H9 (cell line): Measurements from ENCODE around the gene LHPP. TPM values are rescaled to one million over a fixed set of nuclear protein-coding genes. Genes with fewer than 3 reads are reported as not detected.

ENCODE experiments used
- DNase-seq: peaks from one replicate; pipeline ENCODE4 v3.0.0-alpha.2; 2017
- H2AFZ ChIP-seq: one replicate; pipeline ENCODE4 v1.6.1; 2013; ENCODE audit warnings: mild to moderate bottlenecking, low read length, control low read depth, moderate library complexity
- H2AK5ac ChIP-seq: 2 replicates; pipeline ENCODE4 v1.6.1; 2013; ENCODE audit warnings: low read length, control low read depth, mixed read lengths; ENCODE audit not compliant: insufficient read length
- H2BK120ac ChIP-seq: one replicate; pipeline ENCODE4 v1.6.1; 2013; ENCODE audit warnings: low read depth, mild to moderate bottlenecking, low read length, control low read depth, inconsistent platforms; ENCODE audit not compliant: poor library complexity, severe bottlenecking
- H2BK12ac ChIP-seq: 2 replicates; pipeline ENCODE4 v1.6.1; 2013; ENCODE audit warnings: low read length, control low read depth, mixed read lengths, low read depth; ENCODE audit not compliant: insufficient read length
- H2BK15ac ChIP-seq: 2 replicates; pipeline ENCODE4 v1.6.1; 2013; ENCODE audit warnings: low read depth, low read length, control low read depth
- H2BK20ac ChIP-seq: one replicate; pipeline ENCODE4 v1.6.1; 2013; ENCODE audit warnings: low read depth, mild to moderate bottlenecking, low read length, control low read depth, inconsistent platforms; ENCODE audit not compliant: poor library complexity, severe bottlenecking
- H2BK5ac ChIP-seq: 2 replicates; pipeline ENCODE4 v1.6.1; 2013; ENCODE audit warnings: low read length, control low read depth, mixed read lengths; ENCODE audit not compliant: insufficient read length
- H3K14ac ChIP-seq: 2 replicates; pipeline ENCODE4 v1.6.1; 2013; ENCODE audit warnings: low read length, control low read depth; ENCODE audit not compliant: insufficient read depth
- H3K18ac ChIP-seq: 2 replicates; pipeline ENCODE4 v1.6.1; 2013; ENCODE audit warnings: low read depth, mild to moderate bottlenecking, mixed read lengths, low read length, control low read depth; ENCODE audit not compliant: insufficient read length
- H3K23ac ChIP-seq: 2 replicates; pipeline ENCODE4 v1.6.1; 2013; ENCODE audit warnings: low read length, control low read depth, mixed read lengths, low read depth; ENCODE audit not compliant: insufficient read length
- H3K23me2 ChIP-seq: 2 replicates; pipeline ENCODE4 v1.6.1; 2013; ENCODE audit warnings: low read depth, mild to moderate bottlenecking, mixed read lengths, low read length, control low read depth; ENCODE audit not compliant: insufficient read length, poor library complexity, severe bottlenecking
- H3K27ac ChIP-seq: 2 replicates; pipeline ENCODE4 v1.5.1; 2013; ENCODE audit warnings: low read length, control low read depth, mixed read lengths, low read depth; ENCODE audit not compliant: insufficient read length
- H3K27me3 ChIP-seq: 2 replicates; pipeline ENCODE4 v1.6.1; 2013; ENCODE audit warnings: low read length, control low read depth, inconsistent platforms; ENCODE audit not compliant: insufficient read depth
- H3K4ac ChIP-seq: 2 replicates; pipeline ENCODE4 v1.6.1; 2013; ENCODE audit warnings: low read depth, mild to moderate bottlenecking, control low read depth, inconsistent platforms, low read length, moderate library complexity
- H3K4me1 ChIP-seq: 2 replicates; pipeline ENCODE4 v1.6.1; 2013; ENCODE audit warnings: low read length, control low read depth, inconsistent platforms; ENCODE audit not compliant: insufficient read depth
- H3K4me2 ChIP-seq: 2 replicates; pipeline ENCODE4 v1.6.1; 2013; ENCODE audit warnings: low read length, control low read depth, mixed read lengths; ENCODE audit not compliant: insufficient read length, insufficient read depth
- H3K56ac ChIP-seq: 2 replicates; pipeline ENCODE4 v1.6.1; 2013; ENCODE audit warnings: low read depth, mild to moderate bottlenecking, mixed read lengths, low read length, control low read depth; ENCODE audit not compliant: insufficient read length
- H3K79me1 ChIP-seq: 2 replicates; pipeline ENCODE4 v1.6.1; 2013; ENCODE audit warnings: low read depth, mild to moderate bottlenecking, moderate library complexity, low read length, control low read depth, inconsistent platforms; ENCODE audit not compliant: insufficient read depth, poor library complexity, severe bottlenecking
- H3K79me2 ChIP-seq: 2 replicates; pipeline ENCODE4 v1.6.1; 2013; ENCODE audit warnings: low read length, control low read depth, inconsistent platforms; ENCODE audit not compliant: insufficient read depth
- H3K9ac ChIP-seq: 2 replicates; pipeline ENCODE4 v1.6.1; 2013; ENCODE audit warnings: low read length, control low read depth, mixed read lengths; ENCODE audit not compliant: insufficient read length; ENCODE audit errors: extremely low read depth
- H3K9me3 ChIP-seq: one replicate; pipeline ENCODE4 v1.6.1; 2013; ENCODE audit warnings: low read depth, low read length, inconsistent platforms; ENCODE audit not compliant: control insufficient read depth
- H3T11ph ChIP-seq: one replicate; pipeline ENCODE4 v1.6.1; 2013; ENCODE audit warnings: mild to moderate bottlenecking, low read length, control low read depth, inconsistent platforms
- H4K20me1 ChIP-seq: one replicate; pipeline ENCODE4 v1.6.1; 2013; ENCODE audit not compliant: control insufficient read depth, insufficient read length, insufficient read depth
- H4K5ac ChIP-seq: 2 replicates; pipeline ENCODE4 v1.6.1; 2013; ENCODE audit warnings: low read depth, mild to moderate bottlenecking, mixed read lengths, low read length, control low read depth; ENCODE audit not compliant: insufficient read length
- H4K8ac ChIP-seq: replicated peaks from 2 replicates; pipeline ENCODE4 v1.6.1; 2013; ENCODE audit warnings: low read length, control low read depth, mixed read lengths, low read depth; ENCODE audit not compliant: insufficient read length
- H4K91ac ChIP-seq: 2 replicates; pipeline ENCODE4 v1.6.1; 2013; ENCODE audit warnings: low read depth, mild to moderate bottlenecking, moderate library complexity, mixed read lengths, low read length, control low read depth; ENCODE audit not compliant: insufficient read length
- H3K27ac Mint-ChIP-seq, 3 experiments: 2 replicates in 2 of 3; 3 replicates in 1 of 3; pipeline ENCODE4 v1.8.0; 2020 to 2021; ENCODE audit warnings: mixed read lengths in 3 of 3, mild to moderate bottlenecking in 1 of 3, moderate library complexity in 1 of 3
- H3K27me3 Mint-ChIP-seq: 2 replicates; pipeline ENCODE4 v1.8.0; 2021; ENCODE audit warnings: low read depth, mild to moderate bottlenecking, moderate library complexity, mixed read lengths
- H3K36me3 Mint-ChIP-seq, 3 experiments: 2 replicates in 2 of 3; 3 replicates in 1 of 3; pipeline ENCODE4 v1.8.0; 2020 to 2021; ENCODE audit warnings: low read depth in 3 of 3, mixed read lengths in 3 of 3; ENCODE audit not compliant: insufficient read depth in 1 of 3
- H3K4me1 Mint-ChIP-seq, 2 experiments: 2 replicates each; pipeline ENCODE4 v1.8.0; 2020; ENCODE audit warnings: mixed read lengths in 2 of 2
- H3K4me3 Mint-ChIP-seq, 2 experiments: 2 replicates in 1 of 2; 3 replicates in 1 of 2; pipeline ENCODE4 v1.8.0; 2020 to 2021; ENCODE audit warnings: mild to moderate bottlenecking in 2 of 2, mixed read lengths in 2 of 2, moderate library complexity in 1 of 2
- H3K9me3 Mint-ChIP-seq, 2 experiments: 2 replicates in 1 of 2; 3 replicates in 1 of 2; pipeline ENCODE4 v1.8.0; 2020; ENCODE audit warnings: mild to moderate bottlenecking in 2 of 2, mixed read lengths in 2 of 2, moderate library complexity in 1 of 2
- WGBS: extraction: QIAGEN DNeasy Blood & Tissue Kit; methylation state at CpG from one replicate; pipeline ENCODE4 v1.1.7; 2013; ENCODE audit warnings: missing lambda C conversion rate, low lambda C conversion rate, mixed read lengths; ENCODE audit not compliant: insufficient read length; ENCODE audit errors: extremely low coverage; 5-methylcytosine and 5-hydroxymethylcytosine counted together
- total RNA-seq: library from RNA; stranded (reverse); gene quantifications from 2 replicates; pipeline ENCODE4 v1.2.1, GENCODE V29; 2021
- TF ChIP-seq, protein P1 (sequence below): fragments of 200-600 bp; sonication (generic); conservative IDR thresholded peaks from 3 replicates; pipeline ENCODE4 v1.8.0; 2021; ENCODE audit warnings: antibody characterized with exemption, mild to moderate bottlenecking

Gene LHPP
- total RNA-seq, 1 experiment from 2014 or later = 29.6 TPM

DNA sequence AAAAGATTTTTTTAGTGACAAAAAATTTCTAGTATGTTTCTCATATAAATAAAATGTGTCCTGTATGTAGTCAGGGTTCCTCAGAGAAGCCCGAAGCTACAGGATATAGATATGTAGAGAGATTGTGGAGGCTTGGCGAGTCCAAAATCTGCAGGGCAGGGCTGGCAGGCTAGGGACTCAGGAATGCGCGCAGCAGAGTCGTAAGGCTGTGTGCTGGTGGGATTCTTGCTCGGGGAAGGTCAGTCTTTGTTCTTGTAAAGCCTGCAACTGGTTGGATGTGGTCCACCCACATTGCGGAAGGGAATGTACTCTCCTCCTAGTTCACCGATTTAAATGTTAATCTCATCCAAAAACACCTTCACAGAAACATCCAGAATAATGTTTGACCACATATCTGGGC is 30.6 kb downstream of the LHPP start:
- no peak overlapping the region for H3T11ph ChIP-seq
- Mint-ChIP-seq H3K9me3 (peaks cover 0 to under 1% of the 10 kb centered on the region in 2 experiments; a peak in 1 of 5 replicates), H3K4me1 (peaks cover 20 to 23% of the 10 kb centered on the region in 2 experiments), H3K4me3 (no peak overlapping the region), H3K36me3 (peaks cover 26 to 31% (median 26%) of the 10 kb centered on the region in 3 experiments; a peak in 6 of 7 replicates), H3K27me3 (no peaks in the 10 kb centered on the region; the same call in 1 of the 2 replicates), H3K27ac (peak overlapping the region in 1 of 3 experiments; percentile 83; a peak in 1 of 7 replicates)
- no peak for DNase-seq
- no peak overlapping the region for H3K9ac ChIP-seq
- H2BK20ac ChIP-seq = no peak overlapping the region
- no peaks in the 10 kb centered on the region for H3K79me1 ChIP-seq
- H3K23me2 ChIP-seq = no peaks in the 10 kb centered on the region
- TF ChIP-seq, protein P1, sequence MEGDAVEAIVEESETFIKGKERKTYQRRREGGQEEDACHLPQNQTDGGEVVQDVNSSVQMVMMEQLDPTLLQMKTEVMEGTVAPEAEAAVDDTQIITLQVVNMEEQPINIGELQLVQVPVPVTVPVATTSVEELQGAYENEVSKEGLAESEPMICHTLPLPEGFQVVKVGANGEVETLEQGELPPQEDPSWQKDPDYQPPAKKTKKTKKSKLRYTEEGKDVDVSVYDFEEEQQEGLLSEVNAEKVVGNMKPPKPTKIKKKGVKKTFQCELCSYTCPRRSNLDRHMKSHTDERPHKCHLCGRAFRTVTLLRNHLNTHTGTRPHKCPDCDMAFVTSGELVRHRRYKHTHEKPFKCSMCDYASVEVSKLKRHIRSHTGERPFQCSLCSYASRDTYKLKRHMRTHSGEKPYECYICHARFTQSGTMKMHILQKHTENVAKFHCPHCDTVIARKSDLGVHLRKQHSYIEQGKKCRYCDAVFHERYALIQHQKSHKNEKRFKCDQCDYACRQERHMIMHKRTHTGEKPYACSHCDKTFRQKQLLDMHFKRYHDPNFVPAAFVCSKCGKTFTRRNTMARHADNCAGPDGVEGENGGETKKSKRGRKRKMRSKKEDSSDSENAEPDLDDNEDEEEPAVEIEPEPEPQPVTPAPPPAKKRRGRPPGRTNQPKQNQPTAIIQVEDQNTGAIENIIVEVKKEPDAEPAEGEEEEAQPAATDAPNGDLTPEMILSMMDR = no peak
- H4K20me1 ChIP-seq = no peaks in the 10 kb centered on the region
- no peak overlapping the region for H3K23ac ChIP-seq
- H3K4me2 ChIP-seq = no peak overlapping the region
- no peak overlapping the region for H3K4ac ChIP-seq
- H2BK15ac ChIP-seq = no peak overlapping the region
- no peak overlapping the region for H3K14ac ChIP-seq
- WGBS = no CpG with 5 or more reads among the region's 8 CpGs
- H3K4me1 ChIP-seq = no peaks in the 10 kb centered on the region
- no peaks in the 10 kb centered on the region for H3K79me2 ChIP-seq
- H3K27ac ChIP-seq = no peak overlapping the region
- no peaks in the 10 kb centered on the region for H3K27me3 ChIP-seq
- H3K18ac ChIP-seq = no peak overlapping the region
- H4K8ac ChIP-seq = no peak overlapping the region
- no peak overlapping the region for H4K5ac ChIP-seq
- no peak overlapping the region for H2AFZ ChIP-seq
- H2BK12ac ChIP-seq = no peak overlapping the region
- H3K9me3 ChIP-seq = no peaks in the 10 kb centered on the region
- H3K56ac ChIP-seq = no peak overlapping the region
- no peak overlapping the region for H2BK5ac ChIP-seq
- no peak overlapping the region for H4K91ac ChIP-seq
- no peak overlapping the region for H2AK5ac ChIP-seq
- H2BK120ac ChIP-seq = no peak overlapping the region
